Measurements from ENCODE around the gene NKTR.
A peak's percentile ranks its signal among the peaks of the same experiment; 100 is the strongest.

The NKTR gene

GRCh38 chr3:42659451-42660130 lies 59.1 kb downstream of the NKTR start:
- DNase-seq (ENCODE audit: extremely low read depth, insufficient read length): no peak
- no peaks in the 10 kb centered on the region for H3K36me3 ChIP-seq (ENCODE audit: control insufficient read depth, insufficient read depth, low read length)
- no peaks in the 10 kb centered on the region for H3K27me3 ChIP-seq (replicated peaks; ENCODE audit: control insufficient read depth, insufficient read depth, low read length)
- TF ChIP-seq CTCF (IDR thresholded peaks at IDR 0.05; ENCODE audit: insufficient read depth, low read length, poor library complexity, severe bottlenecking): no peak
- H3K4me3 ChIP-seq (replicated peaks; ENCODE audit: low read depth, low read length): no peak overlapping the region

GRCh38 chr3:42660131-42660715 lies 59.7 kb downstream of the NKTR start:
- Histone ChIP-seq H3K27me3 (replicated peaks; ENCODE audit: control insufficient read depth, insufficient read depth, low read length) (no peaks in the 10 kb centered on the region), H3K36me3 (ENCODE audit: control insufficient read depth, insufficient read depth, low read length) (no peaks in the 10 kb centered on the region), H3K4me3 (replicated peaks; ENCODE audit: low read depth, low read length) (no peak overlapping the region)
- TF ChIP-seq CTCF (IDR thresholded peaks at IDR 0.05; ENCODE audit: insufficient read depth, low read length, poor library complexity, severe bottlenecking): no peak
- no peak for DNase-seq (ENCODE audit: extremely low read depth, insufficient read length)

GRCh38 chr3:42660898-42661297 lies 60.4 kb downstream of the NKTR start:
- no peak overlapping the region for H3K4me3 ChIP-seq (replicated peaks; ENCODE audit: low read depth, low read length)
- no peaks in the 10 kb centered on the region for H3K27me3 ChIP-seq (replicated peaks; ENCODE audit: control insufficient read depth, insufficient read depth, low read length)
- H3K36me3 ChIP-seq (ENCODE audit: control insufficient read depth, insufficient read depth, low read length): no peaks in the 10 kb centered on the region
- peak; percentile 35 for TF ChIP-seq CTCF (IDR thresholded peaks at IDR 0.05; ENCODE audit: insufficient read depth, low read length, poor library complexity, severe bottlenecking)
- DNase-seq (ENCODE audit: extremely low read depth, insufficient read length): no peak

- no peaks in the 10 kb centered on the region for H3K27me3 ChIP-seq (replicated peaks; ENCODE audit: control insufficient read depth, insufficient read depth, low read length)
- DNase-seq (ENCODE audit: extremely low read depth, insufficient read length): no peak
- no peak for TF ChIP-seq CTCF (IDR thresholded peaks at IDR 0.05; ENCODE audit: insufficient read depth, low read length, poor library complexity, severe bottlenecking)
- H3K36me3 ChIP-seq (ENCODE audit: control insufficient read depth, insufficient read depth, low read length): no peaks in the 10 kb centered on the region
- no peak overlapping the region for H3K4me3 ChIP-seq (replicated peaks; ENCODE audit: low read depth, low read length)
Measured at GRCh38 chr3:42661593-42662022, 61.1 kb downstream of the NKTR start.

GRCh38 chr3:42662037-42662812 lies 61.7 kb downstream of the NKTR start:
- DNase-seq (ENCODE audit: extremely low read depth, insufficient read length): no peak
- H3K27me3 ChIP-seq (replicated peaks; ENCODE audit: control insufficient read depth, insufficient read depth, low read length): no peaks in the 10 kb centered on the region
- no peak for TF ChIP-seq CTCF (IDR thresholded peaks at IDR 0.05; ENCODE audit: insufficient read depth, low read length, poor library complexity, severe bottlenecking)
- no peak overlapping the region for H3K4me3 ChIP-seq (replicated peaks; ENCODE audit: low read depth, low read length)
- H3K36me3 ChIP-seq (ENCODE audit: control insufficient read depth, insufficient read depth, low read length): no peaks in the 10 kb centered on the region
